GM12891 (cell line): ENCODE measurements around the gene C1QTNF8.

Experiments
- PAX5 ChIP-seq: IDR thresholded peaks from 2 replicates; pipeline ENCODE4 v1.6.1; 2011; ENCODE audit warnings: low read length, moderate library complexity, mild to moderate bottlenecking; ENCODE audit not compliant: insufficient read depth, severe bottlenecking
- POLR2A ChIP-seq: IDR thresholded peaks from 2 replicates; pipeline ENCODE4 v1.6.1; 2011; ENCODE audit warnings: low read depth, low read length, control low read depth
- POLR2AphosphoS5 ChIP-seq: IDR thresholded peaks from 2 replicates; pipeline ENCODE4 v1.6.1; 2011; ENCODE audit warnings: low read depth, low read length, control low read depth
- SPI1 ChIP-seq: IDR thresholded peaks from 2 replicates; pipeline ENCODE4 v1.6.1; 2011; ENCODE audit warnings: low read depth, low read length, control low read depth
- TAF1 ChIP-seq: IDR thresholded peaks from 2 replicates; pipeline ENCODE4 v1.6.1; 2011; ENCODE audit warnings: low read depth, low read length, control low read depth

DNA sequence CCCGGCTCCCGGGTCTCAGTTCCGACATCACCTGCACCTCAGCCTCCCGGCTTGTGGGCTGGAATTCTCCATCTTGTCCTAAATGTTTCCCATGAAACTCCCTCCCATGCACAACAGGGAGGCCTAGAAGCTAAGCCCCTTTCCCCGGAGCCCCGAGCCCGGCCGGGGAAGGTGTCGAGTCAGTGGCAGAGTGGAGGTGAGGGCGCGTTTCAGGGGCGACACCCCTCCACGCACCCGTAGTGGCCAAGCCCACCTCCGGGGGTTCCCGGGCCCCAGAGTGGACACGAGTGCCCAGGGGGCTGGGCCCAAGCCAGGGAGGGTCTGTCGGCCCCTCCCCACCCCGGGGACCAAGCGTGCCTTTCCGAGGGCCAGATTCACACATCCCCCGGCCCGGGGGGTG is 25.0 kb upstream of the C1QTNF8 start:
- TF ChIP-seq POLR2A (no peak), SPI1 (no peak), PAX5 (no peak), POLR2AphosphoS5 (no peak), TAF1 (no peak)
